Femur (tissue), 1 donor: ENCODE results near the gene KCTD3.

Experiments used
- DNase-seq: peaks from one replicate; pipeline ENCODE4 v3.0.0-alpha.2; 2017

Gene KCTD3

DNA sequence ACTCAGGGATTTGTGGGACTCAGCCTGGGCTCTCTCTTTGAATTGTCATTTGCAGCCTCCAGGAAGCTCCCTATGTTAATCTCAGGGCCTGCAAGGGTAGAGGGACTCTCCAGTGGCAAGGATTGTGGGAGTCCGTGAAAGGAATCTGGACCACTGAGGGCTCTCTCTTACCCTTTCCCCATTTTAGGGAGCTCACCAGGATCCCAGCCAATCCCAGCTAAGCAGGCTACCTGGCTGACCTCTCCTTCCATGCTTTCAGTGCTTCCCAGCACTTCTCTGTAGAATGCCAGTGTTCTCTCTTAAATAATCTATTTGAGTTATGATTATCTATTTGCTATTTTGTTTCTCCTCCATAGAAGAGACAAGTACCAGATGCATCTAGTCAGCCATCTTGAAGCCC, 9.6 kb upstream of the KCTD3 start:
- no peak for DNase-seq

DNA sequence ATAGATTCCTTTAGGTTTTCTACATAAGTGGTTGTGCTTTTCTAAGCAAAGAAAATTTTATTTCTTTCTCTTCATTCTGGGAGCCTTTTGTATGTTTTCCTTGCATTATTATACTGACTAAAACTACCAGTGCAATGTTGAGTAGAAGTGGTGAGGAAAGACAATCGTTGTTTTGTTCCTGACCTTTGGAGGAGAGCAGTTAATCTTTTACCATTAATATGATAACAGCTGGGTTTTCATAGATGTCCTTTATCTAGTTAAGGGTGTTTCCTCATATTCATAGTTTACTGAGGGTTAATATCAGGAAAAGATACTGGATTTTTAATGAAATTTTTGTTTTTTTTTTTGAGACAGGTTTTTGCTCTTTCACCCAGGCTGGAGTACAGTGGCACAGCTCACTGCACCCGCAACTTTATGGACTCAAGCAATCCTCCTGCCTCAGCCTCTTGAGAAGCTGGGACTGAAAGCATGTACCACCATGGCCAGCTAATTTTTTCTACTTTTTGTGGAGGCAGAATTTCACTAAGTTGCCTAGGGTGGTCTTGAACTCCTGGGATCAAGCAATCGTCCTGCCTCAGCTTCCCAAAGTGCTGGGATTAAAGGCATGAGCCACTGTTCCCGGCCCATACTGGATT, 9.0 kb upstream of the KCTD3 start:
- DNase-seq, result no peak

DNA sequence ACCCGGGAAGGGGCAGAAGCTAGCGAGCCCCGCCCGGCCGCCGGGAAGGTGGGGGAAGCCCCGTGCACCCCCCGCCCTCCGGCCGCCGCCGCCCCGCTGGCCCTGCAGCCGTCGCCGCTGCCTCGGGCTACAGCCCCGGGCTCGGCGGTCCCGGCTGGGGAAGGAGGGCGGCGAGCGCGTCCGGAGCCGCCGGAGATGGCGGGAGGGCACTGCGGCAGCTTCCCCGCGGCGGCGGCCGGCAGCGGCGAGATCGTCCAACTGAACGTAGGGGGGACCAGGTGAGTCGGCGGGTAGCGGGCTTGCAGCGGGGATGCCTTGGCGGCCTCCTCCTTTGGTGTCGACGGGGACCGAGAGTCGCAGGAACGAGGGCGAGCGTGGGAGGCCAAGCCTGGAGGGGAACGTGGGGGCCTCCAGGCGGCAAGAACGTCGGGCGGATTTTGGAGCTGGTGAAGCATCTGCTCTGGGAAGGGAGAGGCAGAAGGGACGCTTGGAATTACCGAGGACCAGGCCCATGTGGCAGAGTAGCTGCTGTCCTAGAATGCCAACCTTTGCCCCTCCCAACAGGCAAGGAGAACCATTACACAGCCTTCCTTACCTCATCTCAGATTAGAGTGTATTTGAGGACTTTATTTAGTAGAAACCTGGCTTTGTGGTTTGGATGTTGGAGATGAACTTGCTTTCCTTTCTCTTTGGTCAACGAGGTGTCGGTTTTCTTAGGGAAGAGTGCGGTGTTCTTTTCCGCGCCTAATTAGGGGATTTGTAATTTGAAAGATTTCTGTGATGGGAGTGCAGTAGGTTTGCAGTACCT, 591 bp downstream of the KCTD3 start:
- peak; percentile 63 for DNase-seq

DNA sequence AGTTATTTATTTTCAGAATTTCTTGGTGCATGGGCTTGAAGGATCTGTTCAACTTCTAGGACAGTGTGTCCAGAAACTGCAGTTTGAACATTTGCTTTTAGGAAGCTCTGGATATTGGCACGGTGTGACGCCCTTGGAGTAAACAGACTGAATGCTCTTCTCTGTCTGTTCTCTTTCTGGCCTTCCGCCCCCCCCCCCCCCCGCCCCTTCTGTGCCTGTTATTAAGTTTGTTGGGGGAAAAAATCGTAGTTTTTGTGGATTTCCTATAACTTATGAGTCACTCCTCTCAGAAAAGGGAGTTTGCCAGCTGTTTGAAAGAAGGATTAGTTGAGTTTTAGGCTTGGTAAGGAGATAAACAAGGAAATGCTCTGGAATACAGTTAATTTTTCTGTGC, 1.2 kb downstream of the KCTD3 start:
- DNase-seq, result peak; percentile 62

DNA sequence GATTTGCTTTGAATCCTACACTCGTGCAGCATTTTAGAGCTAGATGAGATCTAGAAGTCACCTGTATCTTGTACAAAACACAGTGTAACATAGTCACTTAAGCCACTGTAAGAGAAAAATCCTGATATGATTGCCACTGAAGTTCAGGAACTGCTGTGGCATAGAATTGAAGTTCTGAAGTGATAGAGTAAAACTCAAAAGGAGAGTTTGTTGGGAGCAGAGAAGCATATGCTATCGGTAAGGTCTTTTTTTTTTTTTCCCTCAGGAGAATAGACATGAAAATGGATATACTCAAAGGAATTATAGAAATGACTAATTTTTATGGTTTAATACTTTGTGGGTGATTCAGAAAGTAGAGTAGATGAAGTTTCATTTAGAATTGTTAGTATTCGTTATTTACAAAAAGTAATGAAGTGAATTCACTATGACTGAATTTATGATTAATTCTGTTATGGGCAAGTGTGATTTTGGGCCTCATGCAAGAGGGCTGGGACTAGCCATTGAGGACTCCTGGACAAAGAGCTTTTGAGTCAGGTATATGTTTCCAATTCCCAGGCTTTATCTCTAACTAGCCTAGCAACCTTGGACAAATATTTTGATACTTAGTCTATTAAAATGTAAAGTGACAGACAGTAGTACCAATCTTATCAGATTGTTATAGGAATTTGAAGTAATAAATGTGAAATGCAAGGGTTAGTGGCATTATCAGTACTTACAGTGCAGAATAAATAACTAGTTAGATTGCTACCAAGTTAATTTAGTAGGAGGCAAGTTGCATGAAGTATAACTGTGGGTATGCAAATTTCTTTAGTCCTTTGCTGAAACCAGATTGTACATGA, 3.1 kb downstream of the KCTD3 start:
- no peak for DNase-seq

DNA sequence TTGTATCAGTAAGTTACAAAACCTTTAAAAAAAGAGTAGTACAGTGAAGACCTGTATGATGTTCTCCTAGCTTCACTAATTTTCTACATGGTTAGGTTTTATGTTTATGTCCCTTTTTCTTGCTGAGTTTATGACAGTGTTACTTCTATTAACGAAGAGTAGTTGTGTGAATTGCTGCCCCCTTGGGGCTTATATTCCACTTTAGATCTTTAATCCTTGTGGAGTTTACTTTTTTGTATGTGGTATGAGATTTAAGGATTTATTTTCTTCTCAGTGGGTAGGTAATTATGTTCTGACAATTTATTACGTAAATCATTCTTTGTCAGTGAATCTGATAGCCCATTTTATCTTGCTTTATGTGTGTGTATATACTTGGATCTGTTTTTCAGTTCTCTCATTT, 14.8 kb downstream of the KCTD3 start:
- DNase-seq, result no peak

DNA sequence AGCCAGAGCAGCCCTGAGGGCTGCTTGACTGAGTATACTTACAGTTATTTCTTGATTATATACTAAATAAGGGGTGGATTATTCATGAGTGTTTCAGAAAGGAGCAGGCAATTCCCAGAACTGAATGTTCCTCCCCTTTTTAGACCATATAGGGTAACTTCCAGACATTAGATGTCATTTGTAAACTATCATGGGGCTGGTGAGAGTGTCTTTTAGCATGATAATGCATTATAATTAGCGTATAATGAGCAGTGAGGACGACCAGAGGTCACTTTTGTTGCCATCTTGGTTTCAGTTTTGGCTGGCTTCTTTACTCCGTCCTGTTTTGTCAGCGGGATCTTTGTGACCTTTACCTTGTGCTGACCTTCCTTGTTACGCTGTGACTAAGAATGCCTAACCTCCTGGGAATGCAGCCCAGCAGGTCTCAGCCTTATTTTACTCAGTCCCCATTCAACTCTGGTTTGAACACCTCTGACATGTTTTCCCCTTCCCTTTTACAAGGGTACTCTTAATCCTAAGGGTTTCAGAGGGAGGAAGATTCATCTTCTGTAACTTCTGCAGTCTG, 16.2 kb downstream of the KCTD3 start:
- DNase-seq, result no peak

DNA sequence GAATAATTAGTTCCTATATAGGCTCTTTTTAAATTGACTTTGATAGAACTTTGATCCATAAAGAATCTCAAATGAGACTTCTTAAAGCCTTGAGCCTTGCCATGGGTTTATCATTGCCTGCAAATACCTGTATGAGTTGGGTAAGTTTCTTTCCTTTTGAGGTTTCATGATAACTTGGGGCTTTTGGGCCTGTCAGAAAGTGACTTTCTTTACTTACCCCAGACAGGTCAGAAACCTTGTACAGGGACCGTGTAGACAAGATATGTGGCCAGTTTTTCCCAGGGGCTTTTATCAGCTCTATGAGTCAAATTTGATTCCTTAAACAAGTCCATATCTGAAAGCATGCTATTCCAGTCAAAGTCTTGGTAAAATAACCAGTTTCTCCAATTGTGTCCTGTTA, 17.3 kb downstream of the KCTD3 start:
- no peak for DNase-seq

DNA sequence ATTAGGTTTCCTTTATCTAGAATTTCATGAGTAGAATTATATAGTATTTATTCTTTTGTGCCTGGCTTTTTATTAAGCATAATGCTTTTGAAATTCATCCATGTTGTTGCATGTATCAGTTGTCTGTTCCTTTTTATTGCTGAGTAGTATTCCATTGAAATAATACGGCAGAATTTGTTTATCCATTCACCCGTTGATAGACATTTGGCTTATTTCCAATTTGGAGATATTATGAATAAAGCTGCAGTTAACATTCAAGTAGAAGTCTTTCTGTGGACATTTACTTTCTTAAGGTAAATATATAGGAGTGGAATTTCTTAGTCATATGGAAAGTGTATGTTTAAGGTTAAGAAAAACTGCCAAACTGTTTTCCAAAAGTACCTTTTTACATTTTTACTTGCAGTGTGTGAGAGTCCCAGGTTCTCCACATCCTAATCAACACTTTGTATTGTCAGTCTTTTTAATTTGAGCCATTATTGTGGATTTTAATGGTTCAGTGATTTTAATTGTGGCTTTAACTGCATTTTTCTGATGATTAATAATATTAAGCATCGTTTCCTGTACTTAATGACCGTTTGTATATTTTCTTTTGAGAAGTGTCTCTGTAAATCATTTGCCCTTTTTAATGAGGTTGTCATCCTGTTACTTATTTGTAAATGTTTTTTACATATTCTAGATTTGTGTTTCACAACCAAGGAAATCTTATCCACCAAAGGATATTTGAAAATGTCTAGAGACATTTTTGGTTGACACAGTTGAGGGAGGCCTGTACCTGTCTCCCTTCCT, 22.7 kb downstream of the KCTD3 start:
- DNase-seq, result no peak

DNA sequence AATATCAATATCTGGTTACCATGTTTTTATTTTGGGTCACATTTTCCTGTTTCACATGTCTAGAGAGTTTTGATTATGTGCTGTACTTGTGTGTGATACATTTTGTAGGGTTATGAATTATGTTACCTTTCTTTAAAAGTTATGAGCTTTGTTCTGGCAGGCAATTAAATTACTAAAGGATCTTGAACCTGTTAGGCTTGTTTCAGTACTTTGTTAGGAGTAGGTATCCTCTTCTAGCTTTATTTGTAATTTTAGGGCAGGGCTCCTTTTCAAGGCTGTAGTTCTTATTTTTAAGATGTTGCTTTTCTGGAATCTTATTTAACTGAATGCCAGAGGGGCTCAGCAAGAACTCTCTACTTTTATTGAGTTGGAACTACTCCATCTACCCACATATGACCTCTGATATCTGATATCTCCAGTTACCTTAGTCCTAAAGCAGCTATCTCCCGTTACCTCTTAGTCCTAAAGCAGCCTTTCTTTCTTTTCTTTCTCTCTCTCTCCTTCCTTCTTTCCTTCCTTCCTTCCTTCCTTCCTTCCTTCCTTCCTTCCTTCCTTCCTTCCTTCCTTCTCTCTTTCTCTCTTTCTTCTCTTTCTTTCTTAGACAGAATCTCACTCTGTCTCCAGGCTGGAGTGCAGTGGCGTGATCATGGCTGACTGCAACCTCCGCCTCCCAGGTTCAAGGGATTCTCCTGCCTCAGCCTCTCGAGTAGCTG, 23.8 kb downstream of the KCTD3 start:
- no peak for DNase-seq

DNA sequence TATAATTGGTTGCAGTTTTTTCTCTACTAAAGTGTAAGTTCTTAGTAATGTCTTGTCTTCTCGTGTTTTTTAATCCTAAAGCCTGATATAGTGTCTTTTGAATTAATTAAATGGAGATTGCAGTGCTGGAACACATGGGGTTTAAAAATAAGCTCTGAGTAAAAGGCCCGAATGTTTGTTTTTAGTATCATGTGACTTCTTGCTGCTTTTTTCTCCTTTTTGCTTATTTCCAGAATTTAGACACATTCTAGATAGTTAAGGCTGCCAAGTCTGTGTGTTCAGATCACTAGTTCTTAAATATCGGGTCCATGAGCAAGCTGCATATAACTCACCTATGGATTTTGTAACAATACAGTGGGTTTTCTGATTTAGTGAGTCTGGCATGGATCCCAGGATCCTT, 27.5 kb downstream of the KCTD3 start:
- no peak for DNase-seq

DNA sequence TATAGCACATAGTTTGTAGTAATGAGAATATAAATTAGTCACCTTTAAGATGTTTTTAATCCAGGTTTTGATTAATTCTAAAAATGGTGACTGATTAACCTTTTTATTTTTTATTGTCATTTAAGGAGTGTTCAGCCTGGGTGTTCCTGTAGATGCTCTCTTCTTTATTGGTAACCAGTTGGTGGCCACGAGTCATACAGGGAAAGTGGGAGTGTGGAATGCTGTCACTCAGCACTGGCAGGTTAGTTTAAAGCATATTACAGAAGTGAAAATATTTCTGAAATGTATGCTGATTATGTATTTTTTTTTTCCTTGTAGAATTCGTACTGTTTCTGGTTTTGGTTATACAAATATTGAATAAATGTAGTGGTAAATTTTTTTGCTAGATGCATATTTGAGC, 28.1 kb downstream of the KCTD3 start:
- DNase-seq, result no peak

DNA sequence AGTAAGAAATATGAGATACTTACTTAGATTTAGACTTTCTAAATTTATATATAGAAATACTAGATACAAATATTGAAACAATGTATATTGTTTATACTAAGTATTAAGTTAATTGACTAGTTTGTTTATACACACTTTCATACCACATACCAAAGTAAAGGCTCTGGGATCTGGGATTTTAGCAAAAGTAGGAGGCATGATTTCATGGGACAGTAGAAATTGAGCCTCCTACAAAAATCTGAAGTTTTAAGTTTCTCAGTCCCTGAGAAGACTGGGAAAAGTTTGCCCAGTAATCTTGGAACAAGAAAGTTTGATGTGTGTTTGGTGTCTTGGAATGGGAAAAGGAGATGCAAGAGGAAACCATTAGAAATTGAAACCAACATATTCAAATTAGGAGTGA, 30.9 kb downstream of the KCTD3 start:
- no peak for DNase-seq

DNA sequence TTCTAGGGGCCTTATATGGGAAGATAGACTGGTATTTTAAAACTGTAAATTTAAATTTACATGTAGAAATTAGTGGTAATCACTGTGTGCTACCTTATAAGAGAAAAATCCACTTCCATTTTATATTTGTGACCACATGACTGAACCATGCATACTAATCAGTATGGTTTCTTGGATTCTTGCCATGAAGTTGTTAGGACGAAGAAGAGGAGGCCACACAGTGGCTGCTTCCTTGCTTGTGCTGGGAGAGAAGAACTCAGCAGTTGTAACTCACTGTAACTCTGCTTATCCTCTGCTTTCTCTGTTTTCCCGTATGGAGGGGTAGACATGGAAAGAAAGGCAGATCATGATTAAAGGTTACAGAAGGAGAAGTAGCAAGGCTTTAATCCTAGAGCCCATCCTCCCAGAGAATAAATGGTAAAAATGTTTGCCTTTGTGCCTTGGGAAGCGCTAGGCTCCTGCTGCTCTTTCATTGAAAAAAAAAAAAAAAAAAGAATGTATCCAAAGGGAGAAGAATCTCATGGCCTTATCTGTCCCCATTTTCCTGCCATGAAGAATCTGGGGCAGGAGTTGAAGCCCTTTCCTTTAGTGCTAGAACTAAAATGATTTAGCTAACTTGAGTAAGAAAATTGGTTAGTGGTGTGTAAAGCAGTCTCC, 32.4 kb downstream of the KCTD3 start:
- DNase-seq, result no peak

DNA sequence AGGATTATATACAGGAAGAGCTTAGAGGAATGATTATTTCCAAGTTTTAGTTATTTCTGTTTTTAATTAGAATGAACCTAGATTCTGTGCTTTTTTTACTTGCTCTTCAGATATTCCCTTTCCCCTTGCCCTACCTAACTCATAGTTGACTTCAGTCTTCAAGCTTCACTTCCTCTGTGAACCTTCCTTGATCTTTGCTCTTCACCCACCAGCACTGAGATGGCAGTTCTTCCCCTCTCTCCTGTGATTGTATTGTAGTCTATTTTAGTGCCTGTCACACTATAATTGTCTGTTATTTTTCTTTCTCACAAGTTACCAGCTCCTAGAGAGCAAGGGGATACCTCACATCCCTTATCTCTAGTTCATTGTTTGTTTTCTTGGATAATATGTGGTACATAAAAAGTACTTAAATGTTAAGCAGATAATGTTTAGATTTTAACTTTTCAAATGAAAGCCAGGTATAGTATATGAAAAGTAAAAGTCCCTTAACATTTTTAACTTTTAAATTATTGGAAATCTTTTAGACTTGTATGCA, 33.2 kb downstream of the KCTD3 start:
- DNase-seq, result no peak

DNA sequence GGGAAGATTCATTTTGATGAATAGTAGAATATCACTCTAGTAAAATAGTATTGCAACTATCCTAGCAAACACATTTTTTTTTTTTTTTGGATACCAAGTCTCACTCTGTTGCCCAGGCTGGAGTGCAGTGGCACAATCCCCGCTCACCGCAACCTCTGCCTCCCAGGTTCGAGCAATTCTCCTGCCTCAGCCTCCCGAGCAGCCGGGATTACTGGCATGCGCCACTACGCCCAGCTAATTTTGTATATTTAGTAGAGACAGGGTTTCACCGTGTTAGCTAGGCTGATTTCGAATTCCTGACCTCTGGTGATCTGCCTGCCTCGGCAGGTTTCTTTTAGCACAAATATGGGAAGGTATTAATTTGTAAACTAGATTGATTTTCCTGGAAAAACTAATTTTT, 33.8 kb downstream of the KCTD3 start:
- DNase-seq, result no peak

DNA sequence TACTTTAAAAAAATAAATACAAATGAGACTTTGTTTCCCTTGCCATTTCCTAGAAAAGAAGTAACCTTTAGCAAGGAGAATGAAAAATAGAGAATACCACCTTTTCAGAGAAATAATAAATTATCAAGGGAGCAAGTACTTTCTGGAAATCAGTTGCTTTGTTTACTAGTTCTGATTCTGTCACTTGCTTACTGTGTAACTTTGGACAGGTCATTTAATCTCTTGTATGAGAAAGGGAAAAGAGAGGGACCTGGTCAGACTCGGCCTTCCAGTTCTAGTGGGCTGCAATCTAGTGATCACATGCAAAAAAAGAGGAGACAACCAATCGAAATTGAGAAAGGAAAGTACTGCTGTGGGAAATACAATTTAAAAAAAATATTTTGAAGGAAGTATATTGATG, 34.2 kb downstream of the KCTD3 start:
- DNase-seq, result no peak

DNA sequence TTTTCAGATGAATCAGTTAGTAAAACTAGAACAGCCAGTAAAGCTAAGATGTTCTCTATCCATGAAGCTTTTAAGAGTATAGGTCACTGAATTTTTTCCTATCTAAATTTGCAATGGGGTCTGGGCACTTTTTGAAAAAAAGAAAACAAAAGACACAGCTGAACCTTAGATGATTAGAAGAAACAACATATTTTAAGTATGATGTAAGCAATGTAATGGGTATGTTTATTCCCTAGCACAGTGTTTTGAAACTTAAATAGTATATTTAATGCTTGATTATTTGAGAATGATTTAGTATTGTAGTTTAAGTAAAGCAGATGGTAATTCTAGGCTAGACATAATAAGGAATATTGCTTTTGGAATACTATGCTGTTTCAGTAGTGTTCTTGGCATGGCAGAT, 36.2 kb downstream of the KCTD3 start:
- no peak for DNase-seq

DNA sequence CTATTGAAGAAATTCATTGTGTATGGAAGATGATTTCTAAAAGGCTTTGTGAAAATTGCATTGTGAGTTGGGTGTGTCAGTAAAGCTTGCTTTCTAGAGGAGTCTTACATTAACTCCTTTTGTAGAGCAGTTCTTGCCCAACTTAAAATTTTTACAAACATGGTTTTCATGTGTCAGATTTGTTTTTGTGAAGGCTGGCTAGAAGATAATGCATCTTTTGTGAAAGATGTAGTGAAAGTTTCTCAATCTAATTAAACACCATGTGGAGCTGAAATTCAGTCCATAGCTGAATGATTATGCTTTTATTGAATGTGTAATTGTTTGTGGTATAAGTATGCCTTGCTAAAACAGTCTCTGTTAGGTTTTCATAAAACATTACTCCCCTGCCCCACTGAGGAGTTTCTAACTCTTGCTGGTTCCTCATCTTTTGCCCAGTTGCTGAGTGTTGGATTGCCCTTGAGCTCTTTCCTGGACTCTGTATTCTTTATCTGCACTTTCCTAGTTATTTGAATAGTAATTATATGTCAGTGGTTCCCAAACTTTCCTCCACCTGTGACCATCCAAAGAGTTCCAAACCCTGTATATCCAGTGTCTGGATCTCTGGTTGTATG, 38.0 kb downstream of the KCTD3 start:
- no peak for DNase-seq

DNA sequence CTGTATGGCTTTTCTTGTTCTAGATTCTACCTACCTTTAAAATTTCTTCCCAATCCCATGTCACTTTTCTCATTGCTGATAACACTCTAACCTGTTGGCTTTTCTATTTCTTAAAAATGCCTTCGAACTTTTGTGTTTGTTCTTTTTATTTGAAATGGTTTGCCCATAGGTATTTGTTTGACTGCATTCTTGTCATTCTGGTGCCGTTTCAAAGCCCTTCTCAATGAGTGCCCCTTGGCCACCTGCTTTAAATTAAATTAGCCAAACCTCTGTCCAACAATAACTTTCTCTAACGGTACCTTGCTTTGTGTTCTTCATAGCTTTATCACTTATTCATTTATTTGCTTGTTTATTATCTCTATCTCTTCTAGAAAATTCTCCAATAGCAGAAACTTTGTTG, 38.9 kb downstream of the KCTD3 start:
- DNase-seq, result no peak
